GM23248 (cell line): ENCODE results near the gene ARAP2.

ENCODE experiments used
- EZH2 ChIP-seq: fragments of 200-600 bp; sonication (generic); IDR thresholded peaks from 2 replicates; pipeline ENCODE4 v1.6.1; 2018; ENCODE audit warnings: antibody characterized with exemption, mild to moderate bottlenecking; ENCODE audit not compliant: insufficient read depth, poor library complexity, severe bottlenecking
- EZH2phosphoT487 ChIP-seq: fragments of 200-600 bp; sonication (generic); IDR thresholded peaks from 2 replicates; pipeline ENCODE4 v1.6.1; 2018; ENCODE audit warnings: antibody characterized with exemption, moderate library complexity, mild to moderate bottlenecking, low read depth; ENCODE audit not compliant: insufficient read depth

GRCh38 chr4:36056136-36056535 is 188.2 kb downstream of the ARAP2 start:
- TF ChIP-seq EZH2phosphoT487 (no peak), EZH2 (no peak)
